ENCODE results near the gene CGB3.

The CGB3 gene

DNA sequence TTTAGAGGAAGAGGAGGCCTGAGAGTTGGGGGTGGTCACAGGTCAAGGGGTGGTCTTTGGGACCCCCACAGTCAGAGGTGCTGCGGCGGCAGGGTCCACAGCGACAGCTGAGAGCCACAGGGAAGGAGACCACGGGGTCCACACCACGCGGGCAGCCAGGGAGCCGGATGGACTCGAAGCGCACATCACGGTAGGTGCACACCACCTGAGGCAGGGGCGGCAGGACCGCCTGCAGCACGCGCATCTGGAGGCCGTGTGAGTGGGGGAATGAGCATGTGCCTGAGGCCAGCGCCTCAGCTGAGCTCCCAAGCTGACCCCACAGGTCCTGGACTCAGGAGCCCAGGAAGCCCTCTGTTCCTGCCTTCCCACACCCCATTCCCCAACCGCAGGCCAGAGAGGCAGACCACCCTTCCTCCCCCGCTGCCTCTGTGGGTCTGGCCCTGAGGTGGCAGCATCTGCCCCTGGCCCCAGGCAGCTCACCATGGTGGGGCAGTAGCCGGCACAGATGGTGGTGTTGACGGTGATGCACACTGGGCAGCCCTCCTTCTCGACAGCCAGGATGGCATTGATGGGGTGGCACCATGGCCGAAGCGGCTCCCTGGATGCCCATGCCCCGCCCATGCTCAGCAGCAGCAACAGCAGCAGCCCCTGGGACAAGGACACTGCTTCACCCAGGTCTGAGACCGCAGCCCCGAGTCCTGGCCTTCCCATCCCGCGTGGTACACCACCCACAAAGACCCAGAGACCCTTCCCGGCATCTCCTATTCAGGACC is 7.9 kb downstream of the CGB3 start:
- DNase-seq (ENCODE audit: low read depth in 2 of 2), result no peak

DNA sequence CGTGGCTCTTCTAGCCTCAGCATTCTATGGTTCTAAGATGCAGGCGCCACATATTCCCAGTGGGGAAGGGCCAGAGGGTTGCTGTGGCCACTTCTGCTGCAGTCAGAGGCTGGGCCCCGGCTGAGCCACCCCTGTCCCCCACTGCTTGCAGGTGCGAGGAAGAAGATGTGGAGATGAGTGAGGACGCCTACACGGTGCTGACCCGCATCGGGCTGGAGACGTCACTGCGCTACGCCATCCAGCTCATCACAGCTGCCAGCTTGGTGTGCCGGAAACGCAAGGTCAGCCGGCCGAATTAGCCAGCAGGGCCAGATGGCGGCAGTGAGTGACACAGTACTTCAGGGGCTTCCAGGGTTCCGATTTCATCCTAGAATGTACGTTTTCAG is 9.3 kb downstream of the CGB3 start:
- DNase-seq (ENCODE audit: low read depth in 2 of 2), result no peak

DNA sequence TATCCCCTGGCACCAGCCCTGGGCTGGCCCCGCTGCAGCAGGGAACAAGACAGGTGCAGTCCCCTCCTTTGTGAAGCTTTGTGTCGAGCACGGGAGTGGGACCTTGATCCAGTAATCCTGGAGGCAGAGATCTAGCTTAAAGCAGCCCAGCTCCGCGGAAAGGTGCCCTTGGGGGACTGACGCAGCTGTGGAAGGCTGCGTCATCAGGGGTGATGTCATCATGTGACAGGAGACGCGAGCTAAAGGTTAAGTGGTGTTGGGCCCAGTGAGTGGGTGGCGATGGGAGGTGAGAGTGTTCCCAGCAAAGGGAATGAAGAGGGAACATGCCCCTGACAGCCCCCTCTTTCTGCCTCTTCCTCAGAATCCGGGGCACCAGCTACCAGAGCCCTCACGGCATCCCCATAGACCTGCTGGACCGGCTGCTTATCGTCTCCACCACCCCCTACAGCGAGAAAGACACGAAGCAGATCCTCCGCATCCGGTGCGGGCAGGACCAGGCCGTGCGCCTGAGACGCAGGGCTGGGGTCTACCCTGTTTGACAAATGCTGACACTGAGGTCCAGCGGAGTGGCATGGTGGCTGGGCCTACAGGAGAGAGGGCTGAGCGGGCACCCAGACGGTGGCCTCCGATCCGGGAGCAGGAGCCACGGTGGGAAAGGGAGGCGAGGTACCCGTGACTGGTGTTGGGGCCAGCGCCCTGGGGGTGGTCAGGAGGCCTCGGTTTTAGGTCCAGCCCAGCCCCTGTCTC is 9.8 kb downstream of the CGB3 start:
- DNase-seq (ENCODE audit: low read depth in 2 of 2), result no peak

DNA sequence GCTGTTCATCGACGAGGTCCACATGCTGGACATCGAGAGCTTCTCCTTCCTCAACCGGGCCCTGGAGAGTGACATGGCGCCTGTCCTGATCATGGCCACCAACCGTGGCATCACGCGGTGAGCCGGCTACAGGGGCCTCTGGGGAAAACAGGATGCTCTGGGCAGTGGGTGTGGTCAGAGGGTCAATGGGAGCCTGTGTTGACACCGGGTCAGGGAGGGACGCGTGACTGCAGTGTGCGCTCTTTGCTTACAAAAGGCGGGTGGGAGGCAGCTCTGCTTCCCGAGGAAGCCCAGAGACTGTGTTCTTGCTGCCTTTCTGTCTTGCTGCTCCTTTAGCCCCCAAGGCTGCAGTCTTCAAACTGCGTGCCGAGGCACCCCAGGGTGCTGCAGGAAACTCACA is 12.9 kb downstream of the CGB3 start:
- DNase-seq (ENCODE audit: low read depth in 2 of 2), result no peak

DNA sequence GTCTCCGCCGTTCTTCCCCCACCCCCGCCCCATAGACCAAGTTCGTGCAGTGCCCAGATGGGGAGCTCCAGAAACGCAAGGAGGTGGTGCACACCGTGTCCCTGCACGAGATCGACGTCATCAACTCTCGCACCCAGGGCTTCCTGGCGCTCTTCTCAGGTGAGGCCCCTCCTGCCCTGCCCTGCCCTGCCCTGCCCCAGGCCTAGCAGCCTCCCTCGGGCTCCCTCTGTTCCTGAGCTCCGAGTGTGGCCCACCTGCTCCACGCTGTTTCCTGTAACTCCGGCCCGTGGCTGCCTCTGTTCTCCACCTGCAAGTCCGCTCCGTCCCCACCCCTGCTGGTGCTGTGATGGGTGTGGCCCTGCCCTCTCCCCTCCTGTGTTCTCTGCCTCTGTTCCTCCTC is 13.7 kb downstream of the CGB3 start:
- no peak for DNase-seq (ENCODE audit: low read depth in 2 of 2)

DNA sequence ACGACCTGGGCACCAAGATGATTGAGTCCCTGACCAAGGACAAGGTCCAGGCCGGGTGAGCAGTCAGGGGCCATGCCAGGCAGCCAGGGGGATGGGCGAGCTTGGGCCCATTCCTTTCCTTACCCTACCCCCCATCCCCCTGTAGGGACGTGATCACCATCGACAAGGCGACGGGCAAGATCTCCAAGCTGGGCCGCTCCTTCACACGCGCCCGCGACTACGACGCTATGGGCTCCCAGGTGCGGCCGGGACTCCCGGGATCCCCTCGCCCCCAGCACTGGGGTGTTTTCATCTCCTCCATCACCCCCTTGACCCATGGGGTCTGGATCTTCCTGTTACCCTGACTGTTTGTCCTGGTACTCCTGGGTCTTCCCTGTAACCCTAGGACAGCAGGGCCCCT is 14.3 kb downstream of the CGB3 start:
- no peak for DNase-seq (ENCODE audit: low read depth in 2 of 2)

DNA sequence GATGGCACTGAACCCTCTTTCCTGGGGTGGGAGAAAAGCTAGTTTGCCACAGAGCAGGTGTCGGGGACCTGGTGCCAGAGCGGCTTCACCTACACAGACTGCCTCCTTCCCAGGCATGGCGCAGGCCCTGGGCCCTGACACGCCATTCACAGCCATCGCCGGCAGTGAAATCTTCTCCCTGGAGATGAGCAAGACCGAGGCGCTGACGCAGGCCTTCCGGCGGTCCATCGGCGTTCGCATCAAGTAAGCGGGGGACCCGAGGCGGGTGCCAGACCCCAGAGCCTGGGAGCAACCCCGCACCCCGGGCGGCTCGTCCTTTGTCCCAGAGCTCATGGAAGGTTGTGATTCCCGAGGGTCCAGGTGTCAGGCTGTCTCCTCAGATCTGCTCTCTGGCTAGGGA is 17.2 kb downstream of the CGB3 start:
- no peak for DNase-seq (ENCODE audit: low read depth in 2 of 2)

DNA sequence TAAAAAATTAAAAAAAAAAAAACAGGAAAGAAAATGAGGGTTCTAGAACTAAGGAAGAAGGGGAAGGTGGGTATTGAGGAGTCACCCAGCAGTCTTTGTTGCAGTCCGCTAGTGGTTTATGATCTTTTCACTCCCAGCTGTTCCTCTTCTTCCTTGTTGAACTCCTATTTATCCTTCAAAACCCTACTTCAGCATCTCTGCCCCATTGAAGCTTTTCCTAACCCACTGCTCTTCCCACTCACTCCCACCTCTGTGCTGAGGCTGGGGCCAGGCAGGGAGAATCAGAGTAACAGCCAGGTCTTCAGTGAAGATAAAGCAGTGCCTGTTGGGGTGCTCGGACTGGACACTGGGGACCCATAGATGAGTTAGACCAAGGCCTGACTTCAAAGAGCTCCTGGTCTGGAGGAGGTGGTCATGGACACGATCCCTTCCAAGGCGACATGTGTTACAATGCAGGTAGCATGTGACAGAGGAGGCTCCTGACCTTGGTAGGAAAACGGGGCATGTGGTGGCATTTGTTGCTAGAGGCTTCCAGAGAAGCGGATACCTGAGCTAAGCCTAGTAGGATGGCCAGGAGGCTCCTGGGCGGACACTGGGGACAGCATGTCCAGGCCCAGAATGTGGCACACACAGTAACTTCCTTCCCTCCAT is 19.0 kb downstream of the CGB3 start:
- DNase-seq (ENCODE audit: low read depth in 2 of 2), result no peak

DNA sequence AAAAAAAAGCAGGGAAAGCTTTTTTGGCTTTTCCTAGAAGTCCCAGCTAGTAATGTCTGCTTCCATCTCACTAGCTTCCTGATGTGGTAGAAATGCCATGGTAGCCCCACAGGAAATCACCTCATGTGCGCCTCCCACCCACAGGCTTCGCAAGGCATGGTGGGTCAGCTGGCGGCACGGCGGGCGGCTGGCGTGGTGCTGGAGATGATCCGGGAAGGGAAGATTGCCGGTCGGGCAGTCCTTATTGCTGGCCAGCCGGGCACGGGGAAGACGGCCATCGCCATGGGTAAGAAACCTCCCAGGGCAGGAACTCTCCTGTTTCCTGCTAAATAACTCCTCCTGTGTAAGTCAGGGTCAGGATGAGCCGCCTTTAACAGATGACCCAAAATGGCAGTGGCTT is 20.0 kb downstream of the CGB3 start:
- no peak for DNase-seq (ENCODE audit: low read depth in 2 of 2)

DNA sequence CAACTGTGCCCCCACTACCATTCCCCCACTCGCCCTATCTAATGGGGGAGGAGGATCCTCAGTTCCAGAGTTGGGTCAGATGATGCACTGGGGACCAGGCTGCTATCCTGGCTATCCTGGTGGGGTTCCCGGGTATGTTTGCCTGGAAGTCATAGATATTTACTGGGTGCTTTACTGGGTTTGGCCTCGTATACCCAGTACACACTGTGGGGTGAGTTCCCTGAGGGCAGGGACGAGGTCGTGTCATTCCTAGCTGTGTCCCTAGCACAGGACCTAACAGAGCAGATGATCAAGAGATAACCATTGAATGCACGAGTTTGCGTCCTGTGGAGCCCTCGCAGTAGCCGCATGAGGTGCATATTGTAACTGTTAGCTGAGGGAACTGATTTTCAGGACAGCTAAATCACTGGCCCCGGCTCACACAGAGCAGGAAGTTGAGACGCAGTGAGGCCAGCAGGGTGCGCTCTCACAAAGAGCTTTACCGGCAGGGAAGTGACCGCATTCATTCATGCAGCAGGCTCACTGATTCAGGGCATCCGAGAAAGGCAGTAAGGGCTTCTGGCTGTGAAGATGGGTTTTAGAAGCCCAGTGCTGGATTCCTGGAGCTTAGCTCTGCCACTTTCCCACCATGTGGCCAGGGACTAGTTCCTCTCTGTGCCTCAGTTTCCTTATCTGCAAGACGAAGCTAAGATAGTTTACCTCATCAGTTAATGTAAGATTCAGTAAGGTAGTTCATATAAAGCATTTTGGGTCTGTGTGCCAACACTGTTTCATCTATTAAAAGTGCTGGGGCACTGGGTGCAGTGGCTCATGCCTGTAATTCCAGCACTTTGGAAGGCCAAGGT is 24.4 kb downstream of the CGB3 start:
- DNase-seq (ENCODE audit: low read depth in 2 of 2), result no peak

DNA sequence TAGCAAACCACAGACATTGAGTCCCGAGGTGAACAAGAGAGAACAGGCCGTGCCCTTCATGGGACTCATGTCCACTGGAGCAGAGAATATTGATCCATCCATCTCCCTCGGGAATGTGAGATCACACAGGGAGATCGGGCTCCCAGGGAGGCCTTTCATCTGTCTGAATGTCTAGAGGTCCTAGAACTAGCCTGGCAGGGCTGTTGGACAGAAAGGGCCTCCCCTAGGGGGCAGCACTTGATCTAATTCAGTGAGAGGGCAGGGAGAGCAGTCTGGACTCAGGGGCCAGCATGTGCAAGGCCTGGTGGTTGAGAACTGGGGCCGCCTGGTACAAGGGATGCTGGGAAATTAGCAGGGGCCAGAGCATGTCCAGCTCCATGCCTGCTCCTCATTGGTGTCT is 26.2 kb downstream of the CGB3 start:
- DNase-seq (ENCODE audit: low read depth in 2 of 2), result no peak

DNA sequence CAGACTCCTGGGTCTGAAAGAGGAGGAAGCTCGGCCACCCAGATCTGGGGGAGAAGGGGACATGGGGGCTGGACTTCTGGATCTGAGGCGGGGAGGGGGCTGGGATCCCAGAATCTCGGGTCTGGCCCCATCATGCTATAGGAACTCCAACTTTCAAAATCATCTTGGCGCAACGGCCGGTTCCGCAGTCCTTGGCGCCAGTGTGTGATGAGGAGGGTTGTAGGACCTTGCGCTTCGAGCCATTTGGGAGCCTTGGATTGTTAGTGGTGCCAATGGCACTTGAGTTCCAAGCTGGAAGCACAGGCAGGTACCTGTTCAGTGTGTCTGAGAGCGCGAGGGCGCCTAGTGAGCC is 30.1 kb downstream of the CGB3 start:
- DNase-seq (ENCODE audit: low read depth in 2 of 2), result no peak

DNA sequence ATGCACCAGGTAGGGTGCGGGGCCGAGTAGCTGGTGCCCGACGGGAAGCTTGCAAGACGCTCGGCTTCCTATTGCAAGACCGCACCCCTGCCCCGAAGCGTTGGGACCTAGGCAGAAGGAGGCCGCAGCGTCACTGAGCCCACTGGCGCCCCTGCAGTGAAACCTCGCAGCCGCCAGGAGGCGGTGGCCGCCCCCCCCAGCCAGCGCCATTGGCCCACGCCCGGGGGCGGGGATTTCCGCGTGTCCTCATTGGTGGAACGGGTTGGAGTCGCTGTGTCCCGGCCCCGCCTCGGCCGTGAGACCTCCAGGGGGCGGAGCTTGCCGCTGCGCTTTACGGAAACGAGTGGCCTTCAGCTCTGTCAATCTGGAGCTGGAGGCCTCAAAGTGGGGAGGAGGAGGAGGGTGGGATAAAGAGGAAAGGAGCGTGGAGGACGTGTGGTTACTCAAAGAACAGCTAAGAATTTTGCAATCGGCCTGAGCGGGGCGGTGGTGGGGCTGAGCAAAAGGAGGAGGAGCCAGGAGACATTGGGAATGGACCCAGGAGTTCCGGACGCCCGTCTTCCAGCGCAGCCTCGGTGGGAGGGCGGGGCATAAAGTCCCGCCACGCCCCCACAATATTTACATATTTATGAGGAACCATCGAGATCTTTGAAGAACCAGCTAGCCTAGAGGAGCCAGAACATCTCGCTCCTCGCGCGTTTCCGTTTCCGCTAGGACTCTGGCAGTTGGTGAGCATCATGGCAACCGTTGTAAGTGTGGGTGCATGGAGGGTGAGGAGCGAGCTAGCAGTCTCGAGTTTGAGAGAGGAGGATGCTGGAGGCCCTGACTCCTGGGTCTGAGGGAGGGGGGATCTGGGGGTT is 30.7 kb downstream of the CGB3 start, which contains the start of the genes GYS1 and RUVBL2:
TSS of gene GYS1 (minus strand) at position 135 of the 860 bp plus-strand sequence. CDS start 197 bp downstream, outside the sequence.
TSS of gene RUVBL2 (plus strand) at position 713 of the 860 bp plus-strand sequence. CDS start at position 738, 25 bp downstream.
- DNase-seq (ENCODE audit: low read depth in 2 of 2), result peak; percentile 99

DNA sequence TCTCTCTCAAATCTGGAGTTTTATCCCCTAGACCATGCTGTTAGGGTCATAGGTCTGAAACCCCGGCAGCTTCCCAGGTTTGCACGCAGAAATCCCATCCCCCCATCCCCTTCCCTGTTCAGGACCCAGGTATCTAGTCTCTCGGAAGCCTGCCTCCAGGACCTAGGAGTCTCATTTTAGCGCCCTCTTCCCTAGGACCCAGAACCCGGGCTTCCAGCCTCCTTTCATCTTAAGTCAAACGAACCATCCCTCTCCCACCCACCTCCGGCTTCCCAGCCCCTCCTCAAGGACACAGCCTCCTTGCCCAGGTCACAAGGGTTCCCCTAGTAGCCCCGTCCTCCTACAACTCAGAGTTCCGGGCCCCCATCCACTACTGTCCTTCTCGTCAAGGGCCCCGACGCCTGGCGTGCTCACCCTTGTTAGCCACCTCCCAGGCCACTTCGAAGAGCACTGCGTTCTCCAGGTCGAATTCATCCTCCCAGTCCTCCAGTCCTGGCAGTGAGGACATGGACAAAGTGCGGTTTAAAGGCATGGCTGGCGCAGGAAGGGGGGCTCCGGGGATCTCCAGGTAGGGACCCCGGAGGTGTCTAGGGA is 31.5 kb downstream of the CGB3 start:
- DNase-seq (ENCODE audit: low read depth in 2 of 2), result no peak

DNA sequence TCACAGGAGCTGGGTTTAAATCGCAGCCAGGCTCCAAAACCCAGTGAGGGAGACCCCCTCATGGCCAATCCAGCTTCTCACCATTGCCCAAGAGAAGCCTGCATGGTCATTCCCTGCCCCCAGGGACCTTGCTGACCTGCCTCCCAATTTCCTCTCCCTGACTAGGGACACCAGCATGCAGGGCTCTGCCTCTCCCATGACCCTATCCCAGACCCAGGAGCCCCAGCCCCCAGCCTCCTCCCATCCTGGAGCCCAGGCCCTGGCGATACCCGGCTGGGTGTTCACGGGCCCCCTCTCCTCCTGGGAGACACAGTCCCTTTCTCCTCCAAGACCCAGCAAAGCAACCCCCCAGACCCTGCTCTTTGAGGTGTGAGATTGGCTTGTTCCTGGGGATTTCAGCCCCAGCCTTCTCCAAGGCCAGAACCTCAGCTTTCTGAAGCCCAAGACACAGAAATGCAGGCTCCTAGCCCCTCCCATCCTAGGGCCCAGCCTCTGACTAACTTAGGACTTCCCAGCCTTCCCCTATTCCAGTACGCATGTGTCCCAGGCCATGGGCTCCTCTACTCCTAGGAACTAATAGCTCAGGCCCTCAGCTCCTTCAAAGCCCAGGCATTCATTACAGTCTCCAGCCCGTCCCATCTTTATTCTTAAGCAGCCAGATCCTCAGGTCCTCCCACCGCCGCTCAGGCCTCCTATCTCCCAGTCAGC is 32.1 kb downstream of the CGB3 start:
- no peak for DNase-seq (ENCODE audit: low read depth in 2 of 2)

DNA sequence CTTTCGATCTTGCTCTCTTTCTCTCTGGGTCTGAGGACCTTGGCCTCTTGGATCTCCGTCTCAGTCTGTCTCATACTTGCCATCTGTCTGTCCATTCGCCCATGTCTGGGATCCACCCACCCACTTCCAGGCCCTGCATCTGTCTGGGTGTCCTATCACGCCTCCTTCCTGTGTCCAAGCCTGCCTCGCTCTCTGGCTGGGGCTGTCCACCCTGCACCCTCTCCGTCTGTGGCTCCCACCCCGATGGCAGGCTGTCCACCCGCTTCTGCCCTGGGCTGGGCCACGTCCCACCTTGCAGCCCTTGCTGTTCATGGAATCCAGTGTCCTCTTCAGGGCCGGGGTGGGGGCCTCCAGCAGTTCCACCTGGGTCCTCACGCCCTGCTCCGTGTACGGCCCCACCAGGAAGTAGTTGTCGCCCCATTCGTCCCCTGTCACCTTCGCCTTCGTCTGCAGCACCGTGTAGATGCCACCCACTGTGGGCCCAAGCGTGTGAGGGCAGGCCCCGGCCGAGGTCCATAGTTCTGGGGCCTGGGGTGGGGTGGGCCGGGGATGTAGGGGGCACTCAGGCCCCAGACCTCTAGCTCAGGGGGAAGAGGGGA is 33.0 kb downstream of the CGB3 start:
- DNase-seq (ENCODE audit: low read depth in 2 of 2), result no peak

DNA sequence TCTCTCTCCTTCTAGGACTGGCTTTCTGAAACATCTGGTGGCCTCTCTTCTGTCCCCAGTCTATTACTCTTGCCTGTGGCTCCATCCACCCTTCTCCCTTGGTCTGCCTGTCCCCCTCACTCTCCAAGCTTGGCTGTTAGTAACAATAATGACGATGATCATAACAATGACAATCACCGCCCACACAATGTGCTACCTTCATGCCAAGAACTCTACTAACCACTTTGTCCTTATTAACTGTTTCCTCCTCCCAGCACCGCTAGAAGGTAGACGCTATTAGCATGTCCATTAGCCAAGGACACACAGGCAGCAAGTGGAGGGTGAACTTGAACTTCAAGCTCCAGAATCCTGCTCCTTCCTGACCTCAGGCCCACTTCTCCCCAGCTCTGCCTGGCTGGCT is 33.7 kb downstream of the CGB3 start:
- DNase-seq (ENCODE audit: low read depth in 2 of 2), result no peak

DNA sequence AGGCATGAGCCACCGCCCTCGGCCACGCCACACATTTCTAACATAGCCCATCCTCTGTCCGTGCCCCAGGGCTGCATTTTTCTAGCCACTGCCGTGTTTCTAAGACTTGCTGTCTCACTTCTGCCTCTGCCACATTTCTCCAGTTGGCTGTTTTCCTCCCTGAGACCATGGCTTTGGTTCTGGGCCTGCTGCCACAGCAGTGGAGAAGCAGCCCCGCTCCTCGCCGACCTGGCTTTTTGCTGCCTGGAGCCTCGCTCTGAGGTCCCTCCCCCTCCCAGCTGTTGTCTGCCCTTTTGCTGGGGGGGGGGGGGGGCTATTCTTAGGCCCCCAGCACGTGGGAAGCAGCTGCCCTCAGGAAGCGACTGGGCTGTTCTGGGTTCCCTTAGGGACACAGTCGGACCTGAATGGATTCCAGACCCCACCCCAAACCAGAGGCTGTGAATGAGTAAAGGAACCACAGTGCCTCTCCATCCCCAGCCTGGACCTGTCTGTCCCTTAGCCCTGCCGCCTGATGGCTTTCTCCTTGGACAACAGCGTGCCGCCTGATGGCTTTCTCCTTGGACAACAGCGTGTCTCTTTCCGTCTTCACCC is 34.3 kb downstream of the CGB3 start:
- no peak for DNase-seq (ENCODE audit: low read depth in 2 of 2)

DNA sequence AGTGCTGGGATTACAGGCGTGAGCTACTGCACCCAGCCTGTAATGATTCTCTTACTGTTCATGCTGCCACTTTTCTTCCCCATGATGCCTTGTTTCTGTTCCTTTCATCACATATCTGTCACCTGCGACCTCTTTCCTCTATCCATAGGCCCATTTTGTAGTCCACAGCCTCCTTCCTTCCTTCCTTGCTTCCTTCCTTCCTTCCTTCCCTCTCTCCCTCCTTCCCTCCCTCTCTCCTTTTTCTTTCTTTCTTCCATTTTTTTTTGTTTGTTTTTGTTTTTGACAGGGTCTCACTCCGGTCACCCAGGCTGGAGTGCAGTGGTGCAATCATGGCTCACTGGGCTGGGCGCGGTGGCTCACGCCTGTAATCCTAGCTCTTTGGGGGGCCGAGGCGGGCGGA is 35.3 kb downstream of the CGB3 start:
- no peak for DNase-seq (ENCODE audit: low read depth in 2 of 2)

Data from fibroblast of skin of left biceps (primary cell).